ENCODE measurements around the gene CLASP1.

- TF ChIP-seq POLR2AphosphoS5 (IDR thresholded peaks at IDR 0.05; ENCODE audit: low read depth, low read length): no peak
- TF ChIP-seq CTCF (IDR thresholded peaks at IDR 0.05): no peak
- no peak for TF ChIP-seq SIN3A (IDR thresholded peaks at IDR 0.05; ENCODE audit: borderline replicate concordance, insufficient read depth, low read depth, low read length)
- TF ChIP-seq REST (IDR thresholded peaks at IDR 0.05; ENCODE audit: insufficient read depth in 1 of 2, low read depth in 2 of 2, low read length in 1 of 2): no peak
Observed at GRCh38 chr2:121291251-121291580, 358.0 kb downstream of the CLASP1 start.
